Lower leg skin (tissue), 4 donors: ENCODE measurements around the gene SH2D2A. TPM values are rescaled to one million over a fixed set of nuclear protein-coding genes. Genes with fewer than 3 reads are reported as not detected.
A peak's percentile ranks its signal among the peaks of the same experiment; 100 is the strongest.

Source experiments
- DNase-seq, 2 donors: peaks; one replicate each; pipeline ENCODE4 v3.0.0-alpha.2; 2019; ENCODE audit warnings: low spot score in 2 of 2
- H3K4me3 ChIP-seq: fragments of 200-600 bp; sonication (generic); 2 replicates; pipeline ENCODE4 v1.5.1; 2017; ENCODE audit warnings: mild to moderate bottlenecking, low read depth; ENCODE audit not compliant: poor library complexity, severe bottlenecking
- POLR2A ChIP-seq, 2 donors: fragments of 450-650 bp; IDR thresholded peaks; one replicate each; pipeline ENCODE4 v1.6.1; 2016 to 2017; ENCODE audit warnings: antibody characterized with exemption in 2 of 2, mild to moderate bottlenecking in 1 of 2, moderate library complexity in 1 of 2
- WGBS, 2 donors: methylation state at CpG; one replicate each; pipeline ENCODE4 v1.1.5; 2018; 5-methylcytosine and 5-hydroxymethylcytosine counted together
- intact Hi-C: fragments of 100-400 bp; cut with DNase I; formaldehyde crosslinking; loops from one replicate; pipeline ENCODE4 v1.15.0; 2023; ENCODE audit warnings: low total_unique reads
- total RNA-seq, 4 donors: library from RNA; depleted of rRNA; stranded (reverse); fragments of >200 nt; gene quantifications; one replicate each; pipeline ENCODE4 v1.1.0, GENCODE V29; 2016
- TF ChIP-seq, protein P1 (sequence below), 3 donors: fragments of 450-650 bp; IDR thresholded peaks; one replicate each; pipeline ENCODE4 v1.5.1; 2016; ENCODE audit warnings: antibody characterized with exemption in 3 of 3, mild to moderate bottlenecking in 3 of 3, moderate library complexity in 2 of 3

The SH2D2A gene
- total RNA-seq, 4 donors from 2014 or later, result 1.5 TPM; not detected in 3

DNA sequence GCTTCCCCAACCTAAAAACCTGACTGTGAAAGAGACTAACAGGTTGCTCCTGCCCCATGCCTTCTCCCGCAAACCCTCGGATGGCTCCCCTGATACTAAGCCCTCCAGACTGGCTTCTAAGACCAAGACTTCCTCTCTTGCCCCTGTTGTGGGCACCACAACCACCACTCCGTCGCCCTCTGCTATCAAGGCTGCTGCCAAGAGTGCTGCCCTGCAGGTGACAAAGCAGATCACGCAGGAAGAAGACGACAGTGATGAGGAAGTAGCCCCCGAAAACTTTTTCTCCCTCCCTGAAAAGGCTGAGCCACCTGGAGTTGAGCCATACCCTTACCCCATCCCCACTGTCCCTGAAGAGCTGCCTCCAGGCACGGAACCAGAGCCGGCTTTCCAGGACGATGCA, 30.0 kb downstream of the SH2D2A start:
- no peak overlapping the region for H3K4me3 ChIP-seq
- 86 to 91% methylated on average over 9 to 10 of the region's 10 CpGs for WGBS, 2 donors
- peak in 1 of 2 donors; percentile 61 for DNase-seq
- intact Hi-C loops, result no loop called here
- TF ChIP-seq, protein P1, sequence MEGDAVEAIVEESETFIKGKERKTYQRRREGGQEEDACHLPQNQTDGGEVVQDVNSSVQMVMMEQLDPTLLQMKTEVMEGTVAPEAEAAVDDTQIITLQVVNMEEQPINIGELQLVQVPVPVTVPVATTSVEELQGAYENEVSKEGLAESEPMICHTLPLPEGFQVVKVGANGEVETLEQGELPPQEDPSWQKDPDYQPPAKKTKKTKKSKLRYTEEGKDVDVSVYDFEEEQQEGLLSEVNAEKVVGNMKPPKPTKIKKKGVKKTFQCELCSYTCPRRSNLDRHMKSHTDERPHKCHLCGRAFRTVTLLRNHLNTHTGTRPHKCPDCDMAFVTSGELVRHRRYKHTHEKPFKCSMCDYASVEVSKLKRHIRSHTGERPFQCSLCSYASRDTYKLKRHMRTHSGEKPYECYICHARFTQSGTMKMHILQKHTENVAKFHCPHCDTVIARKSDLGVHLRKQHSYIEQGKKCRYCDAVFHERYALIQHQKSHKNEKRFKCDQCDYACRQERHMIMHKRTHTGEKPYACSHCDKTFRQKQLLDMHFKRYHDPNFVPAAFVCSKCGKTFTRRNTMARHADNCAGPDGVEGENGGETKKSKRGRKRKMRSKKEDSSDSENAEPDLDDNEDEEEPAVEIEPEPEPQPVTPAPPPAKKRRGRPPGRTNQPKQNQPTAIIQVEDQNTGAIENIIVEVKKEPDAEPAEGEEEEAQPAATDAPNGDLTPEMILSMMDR (IDR thresholded peaks at IDR 0.05), result no peak
- TF ChIP-seq POLR2A (IDR thresholded peaks at IDR 0.05), result no peak

GRCh38 chr1:156785458-156785857, 31.2 kb downstream of the SH2D2A start:
- peak in 1 of 2 donors; percentile 40 for DNase-seq
- TF ChIP-seq POLR2A (IDR thresholded peaks at IDR 0.05), result no peak
- TF ChIP-seq, protein P1 (IDR thresholded peaks at IDR 0.05), result no peak
- intact Hi-C loops, result no loop called here
- 88 to 91% methylated on average over 6 of the region's 6 CpGs for WGBS, 2 donors
- H3K4me3 ChIP-seq, result no peak overlapping the region

- TF ChIP-seq, protein P1 (IDR thresholded peaks at IDR 0.05), result no peak
- no peak for TF ChIP-seq POLR2A (IDR thresholded peaks at IDR 0.05)
- intact Hi-C loops, result no loop called here
- no peak overlapping the region for H3K4me3 ChIP-seq
- peak in 1 of 2 donors; percentile 26 for DNase-seq
These were observed 35.0 kb downstream of the SH2D2A start for GRCh38 chr1:156781585-156782186.

DNA sequence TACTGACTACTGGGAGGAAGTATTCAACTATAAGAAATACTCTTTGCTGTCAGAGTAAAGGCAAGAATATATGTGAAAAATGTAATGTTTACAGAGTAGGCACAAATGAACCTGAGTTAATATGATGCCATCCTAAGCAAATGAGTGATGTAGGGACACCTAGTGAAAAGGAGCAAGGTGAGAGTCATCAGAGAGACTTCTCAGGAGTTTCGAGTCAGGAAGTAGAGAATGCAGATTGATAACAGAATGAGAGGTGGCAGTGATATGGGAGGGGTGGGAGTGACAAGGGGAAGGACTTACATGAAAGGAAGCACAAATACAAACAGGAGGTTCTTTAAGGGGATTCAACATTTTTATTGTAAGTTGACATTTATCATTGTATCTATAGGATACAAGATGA, 39.1 kb downstream of the SH2D2A start:
- TF ChIP-seq POLR2A (IDR thresholded peaks at IDR 0.05), result no peak
- TF ChIP-seq, protein P1 (IDR thresholded peaks at IDR 0.05), result no peak
- DNase-seq, result no peak
- H3K4me3 ChIP-seq, result no peak overlapping the region
- WGBS, 2 donors, result 33 to 50% methylated on average over 1 of the region's 1 CpG
- intact Hi-C loops, result no loop called here

- TF ChIP-seq, protein P1 (IDR thresholded peaks at IDR 0.05), result no peak
- no peak for TF ChIP-seq POLR2A (IDR thresholded peaks at IDR 0.05)
- WGBS, 2 donors, result 59 to 69% methylated on average over 4 of the region's 4 CpGs
- intact Hi-C loops, result no loop called here
- DNase-seq, result peak in 1 of 2 donors; percentile 15
- H3K4me3 ChIP-seq, result no peak overlapping the region
These were observed 39.7 kb downstream of the SH2D2A start for GRCh38 chr1:156776942-156777341.

GRCh38 chr1:156775799-156776198, 40.8 kb downstream of the SH2D2A start:
- intact Hi-C loops, result no loop called here
- peak in 1 of 2 donors; percentile 75 for DNase-seq
- no peak overlapping the region for H3K4me3 ChIP-seq
- TF ChIP-seq POLR2A (IDR thresholded peaks at IDR 0.05), result no peak
- TF ChIP-seq, protein P1 (IDR thresholded peaks at IDR 0.05), result no peak
- WGBS, 2 donors, result 81 to 82% methylated on average over 5 of the region's 5 CpGs
